Heart right ventricle (tissue), 16 donors: ENCODE data around the gene STAG1. TPM values are rescaled to one million over a fixed set of nuclear protein-coding genes. Genes with fewer than 3 reads are reported as not detected.

ENCODE experiments used
- ATAC-seq, 8 donors: fragments of 200-7000 bp; cut with Tn5 transposase; one replicate each; pipeline ENCODE4 v1.9.1; 2020; ENCODE audit warnings: mild to moderate bottlenecking in 8 of 8, moderate library complexity in 8 of 8, moderate number of reproducible peaks in 1 of 8
- DNase-seq, 2 donors: peaks; one replicate each; pipeline ENCODE4 v3.0.0-alpha.2; 2020
- H3K27ac ChIP-seq, 10 donors: fragments of 200-600 bp; sonication (generic) in 2 of 10; one replicate each; pipeline versions ENCODE4 v1.5.0 to v1.8.0; 2020 to 2022; ENCODE audit warnings: mild to moderate bottlenecking in 3 of 10
- H3K27me3 ChIP-seq, 7 donors: fragments of 200-600 bp; one replicate each; pipeline ENCODE4 v1.8.0; 2021 to 2022; ENCODE audit warnings: mild to moderate bottlenecking in 2 of 7
- H3K36me3 ChIP-seq, 9 donors: fragments of 200-600 bp; sonication (generic) in 1 of 9; one replicate each; pipeline versions ENCODE4 v1.5.0 to v1.8.0; 2020 to 2022; ENCODE audit warnings: mild to moderate bottlenecking in 2 of 9
- H3K4me1 ChIP-seq, 9 donors: fragments of 200-600 bp; sonication (generic) in 1 of 9; one replicate each; pipeline versions ENCODE4 v1.5.0 to v1.8.0; 2020 to 2022; ENCODE audit warnings: mild to moderate bottlenecking in 4 of 9
- H3K4me3 ChIP-seq, 10 donors: fragments of 200-600 bp; sonication (generic) in 2 of 10; one replicate each; pipeline versions ENCODE4 v1.5.0 to v1.8.0; 2020 to 2022; ENCODE audit warnings: mild to moderate bottlenecking in 7 of 10, moderate library complexity in 2 of 10
- H3K9me3 ChIP-seq, 11 donors: fragments of 200-600 bp in 10 of 11; sonication (generic) in 2 of 11; one replicate each; pipeline versions ENCODE4 v1.5.0 to v1.8.0; 2013 to 2022; ENCODE audit warnings: mild to moderate bottlenecking in 2 of 11, control low read depth in 1 of 11, moderate library complexity in 1 of 11
- CTCF ChIP-seq, 9 donors: fragments of 200-600 bp; sonication (generic) in 2 of 9; IDR thresholded peaks; one replicate each; pipeline versions ENCODE4 v1.5.0 to v1.8.0; 2021 to 2022; ENCODE audit warnings: antibody characterized with exemption in 9 of 9, mild to moderate bottlenecking in 5 of 9, moderate library complexity in 1 of 9
- WGBS, 2 donors: extraction: QIAGEN DNeasy Blood & Tissue Kit; methylation state at CpG; one replicate each; pipeline ENCODE4 v1.1.7; 2013; ENCODE audit warnings: inconsistent platforms in 1 of 2; 5-methylcytosine and 5-hydroxymethylcytosine counted together
- intact Hi-C, 10 donors: fragments of 100-400 bp; cut with DNase I; formaldehyde crosslinking; loops; one replicate each; pipeline versions ENCODE4 v1.11.1 to v1.14.2; 2022
- polyA plus RNA-seq, 2 donors: library from polyadenylated mRNA; stranded (reverse); fragments of 200-250 nt; gene quantifications; one replicate each; pipeline ENCODE4 v1.2.3, GENCODE V29; 2013
- total RNA-seq, 10 donors: library from RNA; stranded (reverse); fragmentation: NEBNext Ultra II Directional in 3 of 10; extraction: Animal tissue kit (Norgen Biotek cat#: 25700) in 3 of 10; gene quantifications; one replicate each; pipeline versions ENCODE4 v1.2.1 to v1.2.4, GENCODE V29; 2021 to 2023
- donor health status: Arrhythmogenic right ventricular cardiomyopathy.
- donor health status: ischemic (EF 13 %, LVEDD 7.1; RV severe dilation, severe dysfunction).
- donor health status: healthy with polysubstance abuse.
- donor health status: DM: no; HTN: yes; CAD: no.
- donor health status: DM: no; HTN: no; CAD: no.
- donor health status: ischemic (EF 25% LVEDD 6.9; RV normal size, moderate dysfunction).
- donor health status: ischemic (EF 25% LVEDD 5.7; RV mildly dilated, moderate dysfunction).
- donor health status: healthy.
- donor health status: DM: yes; HTN: yes; CAD: no.
- donor health status: Ischemic cardiomyopathy.
- donor health status: ischemic (EF 35%, LVEDD 5.7; RV mildly dilated, moderate dysfunction).
- donor health status: nonischemic (EF 11% LVEDD 7.7; RV severe dilation, severe dysfunction).
- donor health status: DM: yes; HTN: yes; CAD: no.
- donor health status: PGD.
- donor health status: ischemic (EF 29% LVEDD 5.4; RV normal size, mild dysfunction).
- donor health status: nonischemic (EF 23%, LVEDD 6.1; RV moderate dilation, normal function).

STAG1 gene
- total and polyA plus RNA-seq, 12 donors: 8.0 to 27.6 (median 19.6) TPM

GRCh38 chr3:136311261-136311660, 440.9 kb downstream of the STAG1 start:
- DNase-seq: no peak
- ATAC-seq: no peak
- Histone ChIP-seq H3K36me3 (peaks cover 0 to 73% (median 4%) of the 10 kb centered on the region in 9 donors), H3K9me3 (peaks cover 0 to 7% (median 0%) of the 10 kb centered on the region in 11 donors), H3K27me3 (no peaks in the 10 kb centered on the region), H3K4me3 (no peak overlapping the region), H3K4me1 (no peaks in the 10 kb centered on the region), H3K27ac (no peak overlapping the region)
- intact Hi-C loops: no loop called here
- 98 to 99% methylated on average over 2 of the region's 2 CpGs for WGBS, 2 donors
- TF ChIP-seq CTCF (IDR thresholded peaks at IDR 0.05): no peak

- H3K27ac ChIP-seq: no peak overlapping the region
- no peaks in the 10 kb centered on the region for H3K27me3 ChIP-seq
- intact Hi-C loops: loop anchor here in 1 of 10 donors (5.0 kb wide), 1 partner anchor 441 kb away; no protein-coding TSS in a partner anchor
- no peak for ATAC-seq
- 74% methylated on average over 1 of the region's 1 CpG; no CpG with 5 or more reads in 1 of the 2 donors for WGBS, 2 donors
- DNase-seq: no peak
- H3K9me3 ChIP-seq: peaks cover 0 to 10% (median 0%) of the 10 kb centered on the region in 11 donors
- peaks cover 0 to 45% (median 8%) of the 10 kb centered on the region in 9 donors for H3K36me3 ChIP-seq
- no peaks in the 10 kb centered on the region for H3K4me1 ChIP-seq
- no peak overlapping the region for H3K4me3 ChIP-seq
- TF ChIP-seq CTCF (IDR thresholded peaks at IDR 0.05): peak in 4 of 9 donors; percentile 22 to 46 (median 28)
These were observed 446.3 kb downstream of the STAG1 start for GRCh38 chr3:136305879-136306278.

DNA sequence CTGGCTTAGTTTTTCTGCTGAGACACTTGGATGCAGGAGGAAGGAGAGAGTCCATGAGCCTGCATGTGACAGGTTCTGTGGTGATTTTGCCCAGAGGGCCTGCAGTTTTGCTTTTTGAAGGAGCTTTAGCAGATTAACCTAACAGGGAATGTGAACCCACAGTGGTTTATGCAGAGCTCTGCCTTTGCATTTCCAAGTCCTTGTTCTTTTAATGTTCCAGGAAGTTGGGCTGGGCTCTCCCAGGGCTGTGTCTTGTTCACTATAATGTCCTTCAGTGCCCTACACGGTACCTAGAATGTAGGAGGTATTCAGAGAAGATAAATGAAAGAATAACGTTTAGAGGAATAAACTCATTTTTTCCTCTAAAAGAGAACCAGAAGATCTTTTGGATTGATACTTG, 451.7 kb downstream of the STAG1 start:
- no peak for TF ChIP-seq CTCF (IDR thresholded peaks at IDR 0.05)
- Histone ChIP-seq H3K36me3 (peaks cover 0 to 66% (median 15%) of the 10 kb centered on the region in 9 donors), H3K4me1 (no peaks in the 10 kb centered on the region), H3K9me3 (no peaks in the 10 kb centered on the region), H3K27ac (no peak overlapping the region), H3K4me3 (no peak overlapping the region), H3K27me3 (no peaks in the 10 kb centered on the region)
- intact Hi-C loops: no loop called here
- DNase-seq (no peak), ATAC-seq (no peak)
- WGBS, 2 donors: 92 to 93% methylated on average over 2 of the region's 2 CpGs

DNA sequence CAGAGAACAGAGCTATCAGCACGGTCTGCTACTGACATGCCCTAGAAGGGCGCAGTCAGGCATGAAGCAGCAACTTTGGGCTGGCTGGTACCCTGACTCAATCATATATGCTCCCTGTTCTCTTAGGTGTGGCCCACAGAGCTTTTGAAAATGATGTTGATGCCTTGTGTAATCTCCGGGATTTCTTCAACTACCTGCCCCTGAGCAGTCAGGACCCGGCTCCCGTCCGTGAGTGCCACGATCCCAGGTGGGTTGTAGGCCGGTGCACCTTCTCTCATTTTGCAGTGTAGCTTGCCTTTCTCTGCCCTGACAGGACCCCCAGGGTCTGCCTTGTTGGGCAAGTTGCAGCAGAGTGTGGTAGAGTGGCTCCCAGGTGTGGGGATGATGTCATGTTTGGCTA, 454.4 kb downstream of the STAG1 start:
- H3K36me3 ChIP-seq: peaks cover 0 to 92% (median 25%) of the 10 kb centered on the region in 9 donors

More for the DNA sequence above, 454.4 kb downstream of the STAG1 start:
- no peak for TF ChIP-seq CTCF (IDR thresholded peaks at IDR 0.05)
- Histone ChIP-seq H3K27me3 (no peaks in the 10 kb centered on the region), H3K9me3 (no peaks in the 10 kb centered on the region), H3K4me1 (no peaks in the 10 kb centered on the region), H3K4me3 (no peak overlapping the region), H3K27ac (no peak overlapping the region)
- DNase-seq (no peak), ATAC-seq (no peak)
- intact Hi-C loops: no loop called here
- 97 to 98% methylated on average over 8 of the region's 8 CpGs for WGBS, 2 donors
